Measurements from ENCODE around the gene BPTF. TPM values are rescaled to one million over a fixed set of nuclear protein-coding genes. Genes with fewer than 3 reads are reported as not detected.
A peak's percentile ranks its signal among the peaks of the same experiment; 100 is the strongest.
"Not testable (repeated sequence)": the region's sequence is repeated elsewhere in the genome, so short reads cannot be mapped to it uniquely, and the experiment has no call there.

BPTF gene
- total and polyA plus RNA-seq, 2 experiments from 2014 or later, result 38.1 to 46.3 TPM

DNA sequence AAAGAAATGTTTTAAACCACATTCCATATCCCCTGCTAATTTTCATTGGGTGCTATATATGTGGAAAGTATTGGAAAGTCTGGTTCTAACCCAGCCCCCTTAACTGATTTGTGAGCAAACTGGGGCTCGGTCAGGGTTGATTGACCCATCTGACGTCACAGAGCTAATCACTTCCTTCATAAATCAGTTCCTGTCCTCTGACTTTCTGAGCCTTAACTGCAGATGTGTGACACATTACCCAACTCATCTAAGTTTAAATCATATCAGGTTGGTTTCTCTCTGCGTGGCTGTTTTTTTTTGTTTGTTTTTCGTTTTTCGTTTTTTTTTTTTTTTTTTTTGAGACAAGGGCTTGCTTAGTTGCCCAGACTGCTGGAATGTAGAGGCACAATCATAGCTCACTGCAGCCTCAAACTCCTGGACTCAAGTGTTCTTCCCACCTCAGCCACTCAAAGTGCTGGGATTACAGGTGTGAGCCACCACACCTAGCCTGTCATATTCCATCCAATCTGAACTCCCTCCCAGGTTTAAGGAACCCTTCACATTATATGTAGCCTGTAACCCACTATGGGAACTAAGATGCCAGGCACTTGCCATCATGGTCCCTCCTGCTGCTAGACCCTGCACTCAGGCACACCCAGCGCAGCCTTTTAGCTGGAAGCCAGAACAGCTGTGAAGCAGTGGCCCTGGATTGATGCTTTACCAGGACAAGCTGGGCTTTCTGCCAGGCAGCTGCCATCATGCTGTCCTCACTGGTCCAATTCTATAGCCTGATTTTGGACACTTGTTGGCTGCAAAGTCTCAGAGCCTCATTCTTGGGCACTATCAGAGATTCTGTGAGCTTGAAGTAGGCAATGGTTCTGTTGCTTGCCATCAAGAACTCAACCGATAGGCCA lies 6.9 kb upstream of the BPTF start:
- H3K27me3 ChIP-seq, result no peaks in the 10 kb centered on the region
- H2AFZ ChIP-seq, result no peak overlapping the region
- no peaks in the 10 kb centered on the region for H3K9me2 ChIP-seq (replicated peaks; ENCODE audit: insufficient read depth)
- H3K79me2 ChIP-seq, result no peaks in the 10 kb centered on the region
- no peaks in the 10 kb centered on the region for H3K4me1 ChIP-seq (ENCODE audit: insufficient read depth)
- H3K4me2 ChIP-seq, result no peak overlapping the region
- TF ChIP-seq EZH2 (IDR thresholded peaks at IDR 0.05; ENCODE audit: borderline replicate concordance) (no peak), EZH2phosphoT487 (IDR thresholded peaks at IDR 0.05; ENCODE audit: low read depth, severe bottlenecking, unreplicated experiment) (no peak)
- TF ChIP-seq, protein P1, sequence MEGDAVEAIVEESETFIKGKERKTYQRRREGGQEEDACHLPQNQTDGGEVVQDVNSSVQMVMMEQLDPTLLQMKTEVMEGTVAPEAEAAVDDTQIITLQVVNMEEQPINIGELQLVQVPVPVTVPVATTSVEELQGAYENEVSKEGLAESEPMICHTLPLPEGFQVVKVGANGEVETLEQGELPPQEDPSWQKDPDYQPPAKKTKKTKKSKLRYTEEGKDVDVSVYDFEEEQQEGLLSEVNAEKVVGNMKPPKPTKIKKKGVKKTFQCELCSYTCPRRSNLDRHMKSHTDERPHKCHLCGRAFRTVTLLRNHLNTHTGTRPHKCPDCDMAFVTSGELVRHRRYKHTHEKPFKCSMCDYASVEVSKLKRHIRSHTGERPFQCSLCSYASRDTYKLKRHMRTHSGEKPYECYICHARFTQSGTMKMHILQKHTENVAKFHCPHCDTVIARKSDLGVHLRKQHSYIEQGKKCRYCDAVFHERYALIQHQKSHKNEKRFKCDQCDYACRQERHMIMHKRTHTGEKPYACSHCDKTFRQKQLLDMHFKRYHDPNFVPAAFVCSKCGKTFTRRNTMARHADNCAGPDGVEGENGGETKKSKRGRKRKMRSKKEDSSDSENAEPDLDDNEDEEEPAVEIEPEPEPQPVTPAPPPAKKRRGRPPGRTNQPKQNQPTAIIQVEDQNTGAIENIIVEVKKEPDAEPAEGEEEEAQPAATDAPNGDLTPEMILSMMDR (IDR thresholded peaks at IDR 0.05; ENCODE audit: poor library complexity), result no peak
- H3K4me3 ChIP-seq, result no peak overlapping the region
- 83% methylated on average over 7 of the region's 7 CpGs for WGBS (ENCODE audit: low lambda C conversion rate, missing lambda C conversion rate)
- no peak overlapping the region for H3K27ac ChIP-seq
- DNase-seq (ENCODE audit: low spot score), result no peak
- no peaks in the 10 kb centered on the region for H3K9me3 ChIP-seq (ENCODE audit: low read depth)
- H4K20me1 ChIP-seq (ENCODE audit: insufficient read depth, poor library complexity, severe bottlenecking), result no peaks in the 10 kb centered on the region
- H3K36me3 ChIP-seq (replicated peaks; ENCODE audit: insufficient read depth, low read depth), result no peaks in the 10 kb centered on the region

DNA sequence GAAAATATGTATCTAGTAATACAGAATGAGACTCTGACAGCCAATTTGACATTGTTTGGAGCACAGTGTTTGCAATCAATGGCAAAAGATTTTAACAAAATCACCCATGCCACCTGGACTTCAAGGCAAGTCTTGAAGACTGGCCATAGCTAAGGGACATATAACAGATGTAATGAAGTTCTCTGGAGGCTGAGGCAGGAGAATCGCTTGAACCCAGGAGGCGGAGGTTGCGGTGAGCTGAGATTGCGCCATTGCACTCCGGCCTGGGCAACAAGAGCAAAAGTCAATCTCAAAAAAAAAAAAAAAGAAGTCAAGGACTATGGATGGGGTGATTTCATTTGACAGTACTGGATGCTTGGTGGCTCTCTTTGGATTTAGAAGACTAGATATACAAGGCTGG lies 5.6 kb upstream of the BPTF start:
- 95% methylated on average over 5 of the region's 5 CpGs for WGBS (ENCODE audit: low lambda C conversion rate, missing lambda C conversion rate)
- no peak for DNase-seq (ENCODE audit: low spot score)

DNA sequence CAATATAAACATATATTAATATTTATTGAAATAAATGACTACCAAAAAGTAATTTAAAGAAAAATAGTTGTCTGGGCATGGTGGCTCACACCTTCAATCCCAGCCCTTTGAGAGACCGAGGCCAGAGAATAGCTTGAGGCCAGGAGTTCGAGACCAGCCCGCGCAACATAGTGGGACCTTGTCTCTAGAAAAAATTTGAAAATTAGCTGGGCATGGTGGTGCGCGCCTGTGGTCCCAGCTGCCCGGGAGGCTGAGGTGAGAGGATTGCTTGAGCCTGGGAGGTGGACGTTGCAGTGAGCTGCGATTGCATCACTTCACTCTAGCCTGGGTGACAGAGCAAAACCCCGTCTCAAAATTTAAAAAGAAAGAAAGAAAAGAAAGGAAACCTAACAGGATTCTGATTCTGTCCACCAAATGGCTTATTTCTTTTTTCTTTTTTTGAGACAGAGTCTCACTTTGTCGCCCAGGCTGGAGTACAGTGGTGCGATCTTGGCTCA lies 3.4 kb upstream of the BPTF start:
- Histone ChIP-seq H3K9me3 (ENCODE audit: low read depth) (no peaks in the 10 kb centered on the region), H3K9me2 (replicated peaks; ENCODE audit: insufficient read depth) (no peaks in the 10 kb centered on the region), H3K4me1 (ENCODE audit: insufficient read depth) (no peaks in the 10 kb centered on the region), H3K27ac (no peak overlapping the region), H3K27me3 (no peaks in the 10 kb centered on the region), H3K4me2 (no peak overlapping the region), H2AFZ (no peak overlapping the region), H3K36me3 (replicated peaks; ENCODE audit: insufficient read depth, low read depth) (no peaks in the 10 kb centered on the region), H4K20me1 (ENCODE audit: insufficient read depth, poor library complexity, severe bottlenecking) (peaks cover 4% of the 10 kb centered on the region), H3K79me2 (peaks cover 11% of the 10 kb centered on the region), H3K4me3 (no peak overlapping the region)
- DNase-seq (ENCODE audit: low spot score), result no peak
- 94% methylated on average over 12 of the region's 12 CpGs for WGBS (ENCODE audit: low lambda C conversion rate, missing lambda C conversion rate)
- TF ChIP-seq EZH2phosphoT487 (IDR thresholded peaks at IDR 0.05; ENCODE audit: low read depth, severe bottlenecking, unreplicated experiment), result no peak
- no peak for TF ChIP-seq EZH2 (IDR thresholded peaks at IDR 0.05; ENCODE audit: borderline replicate concordance)
- TF ChIP-seq, protein P1 (IDR thresholded peaks at IDR 0.05; ENCODE audit: poor library complexity), result no peak

More for the DNA sequence above, 5.6 kb upstream of the BPTF start:
- TF ChIP-seq, protein P1 (IDR thresholded peaks at IDR 0.05; ENCODE audit: poor library complexity), result no peak
- TF ChIP-seq EZH2phosphoT487 (IDR thresholded peaks at IDR 0.05; ENCODE audit: low read depth, severe bottlenecking, unreplicated experiment) (no peak), EZH2 (IDR thresholded peaks at IDR 0.05; ENCODE audit: borderline replicate concordance) (no peak)
- no peaks in the 10 kb centered on the region for H3K4me1 ChIP-seq (ENCODE audit: insufficient read depth)
- H3K9me3 ChIP-seq (ENCODE audit: low read depth), result no peaks in the 10 kb centered on the region
- no peaks in the 10 kb centered on the region for H3K9me2 ChIP-seq (replicated peaks; ENCODE audit: insufficient read depth)
- H4K20me1 ChIP-seq (ENCODE audit: insufficient read depth, poor library complexity, severe bottlenecking), result no peaks in the 10 kb centered on the region
- H2AFZ ChIP-seq, result no peak overlapping the region
- H3K36me3 ChIP-seq (replicated peaks; ENCODE audit: insufficient read depth, low read depth), result no peaks in the 10 kb centered on the region
- no peaks in the 10 kb centered on the region for H3K79me2 ChIP-seq
- no peak overlapping the region for H3K27ac ChIP-seq
- no peak overlapping the region for H3K4me2 ChIP-seq
- no peaks in the 10 kb centered on the region for H3K27me3 ChIP-seq
- no peak overlapping the region for H3K4me3 ChIP-seq

DNA sequence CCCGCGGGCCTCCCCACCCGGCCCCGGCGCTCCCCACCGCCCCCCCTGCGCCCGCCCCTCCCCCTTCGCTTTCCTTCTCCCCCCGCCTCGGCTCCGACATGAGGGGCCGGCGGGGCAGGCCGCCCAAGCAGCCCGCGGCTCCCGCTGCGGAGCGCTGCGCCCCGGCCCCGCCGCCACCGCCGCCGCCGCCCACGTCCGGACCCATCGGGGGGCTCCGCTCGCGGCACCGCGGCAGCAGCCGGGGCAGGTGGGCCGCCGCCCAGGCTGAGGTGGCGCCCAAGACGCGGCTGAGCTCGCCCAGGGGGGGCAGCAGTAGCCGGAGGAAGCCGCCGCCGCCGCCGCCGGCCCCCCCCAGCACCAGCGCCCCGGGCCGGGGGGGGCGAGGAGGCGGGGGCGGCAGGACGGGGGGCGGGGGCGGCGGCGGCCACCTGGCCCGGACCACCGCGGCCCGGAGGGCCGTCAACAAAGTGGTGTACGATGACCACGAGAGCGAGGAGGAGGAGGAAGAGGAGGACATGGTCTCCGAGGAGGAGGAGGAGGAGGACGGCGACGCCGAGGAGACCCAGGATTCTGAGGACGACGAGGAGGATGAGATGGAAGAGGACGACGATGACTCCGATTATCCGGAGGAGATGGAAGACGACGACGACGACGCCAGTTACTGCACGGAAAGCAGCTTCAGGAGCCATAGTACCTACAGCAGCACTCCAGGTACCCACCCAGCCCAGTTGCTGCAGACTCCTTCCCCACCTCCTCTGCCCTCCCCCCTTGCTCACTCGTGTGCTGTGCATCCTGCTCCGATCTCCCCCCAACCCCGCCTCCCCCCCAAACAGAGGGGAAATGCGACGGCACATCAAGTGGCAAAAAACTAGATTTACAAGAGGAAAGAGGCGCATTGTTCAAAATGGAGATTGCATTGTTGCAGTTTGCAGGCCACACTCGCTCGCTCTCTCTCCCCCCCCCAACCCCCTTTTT lies 611 bp downstream of the BPTF start:
- Histone ChIP-seq H3K27ac (peak overlapping the region; percentile 94), H2AFZ (peak overlapping the region; percentile 71), H3K4me3 (peak overlapping the region; percentile 74), H3K4me1 (ENCODE audit: insufficient read depth) (peaks cover 29% of the 10 kb centered on the region), H4K20me1 (ENCODE audit: insufficient read depth, poor library complexity, severe bottlenecking) (peaks cover 43% of the 10 kb centered on the region), H3K79me2 (peaks cover 51% of the 10 kb centered on the region), H3K4me2 (peak overlapping the region; percentile 79)
- not testable (repeated sequence) for H3K9me3 ChIP-seq (ENCODE audit: low read depth); H3K27me3 ChIP-seq; H3K36me3 ChIP-seq (replicated peaks; ENCODE audit: insufficient read depth, low read depth); H3K9me2 ChIP-seq (replicated peaks; ENCODE audit: insufficient read depth)
- peak; percentile 52 for DNase-seq (ENCODE audit: low spot score)
- WGBS (ENCODE audit: low lambda C conversion rate, missing lambda C conversion rate), result 3% methylated on average over 7 of the region's 94 CpGs
